ENCODE measurements around the gene TTC39C. TPM values are rescaled to one million over a fixed set of nuclear protein-coding genes. Genes with fewer than 3 reads are reported as not detected.

Gene TTC39C
- total and polyA plus RNA-seq, 2 experiments from 2014 or later: 69.4 to 136 TPM

DNA sequence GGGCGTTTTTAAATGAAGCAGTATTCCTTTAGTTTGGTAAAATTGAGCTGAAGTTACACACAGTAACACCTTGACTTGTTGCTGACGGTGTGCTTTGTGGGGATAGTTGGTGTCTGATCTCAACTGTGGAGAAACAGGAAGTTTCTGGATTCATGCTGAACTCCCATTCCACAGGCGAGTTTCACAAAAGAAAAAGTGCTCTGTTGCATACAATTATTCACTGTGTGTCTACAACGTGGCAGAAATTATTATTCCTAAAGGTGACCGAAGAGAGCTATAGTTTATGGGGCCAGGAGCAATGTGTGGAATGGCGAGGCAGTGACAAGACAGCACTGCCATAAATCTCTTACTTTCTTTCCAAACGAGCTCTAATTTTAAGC is 123.8 kb downstream of the TTC39C start (continued):
- no peak for TF ChIP-seq ZNF462 (CRISPR knock-in tag; IDR thresholded peaks at IDR 0.05)
- TF ChIP-seq ZNF331 (CRISPR knock-in tag; IDR thresholded peaks at IDR 0.05; ENCODE audit: low read depth): no peak
- TF ChIP-seq NANOG (IDR thresholded peaks at IDR 0.05; ENCODE audit: borderline replicate concordance): no peak

DNA sequence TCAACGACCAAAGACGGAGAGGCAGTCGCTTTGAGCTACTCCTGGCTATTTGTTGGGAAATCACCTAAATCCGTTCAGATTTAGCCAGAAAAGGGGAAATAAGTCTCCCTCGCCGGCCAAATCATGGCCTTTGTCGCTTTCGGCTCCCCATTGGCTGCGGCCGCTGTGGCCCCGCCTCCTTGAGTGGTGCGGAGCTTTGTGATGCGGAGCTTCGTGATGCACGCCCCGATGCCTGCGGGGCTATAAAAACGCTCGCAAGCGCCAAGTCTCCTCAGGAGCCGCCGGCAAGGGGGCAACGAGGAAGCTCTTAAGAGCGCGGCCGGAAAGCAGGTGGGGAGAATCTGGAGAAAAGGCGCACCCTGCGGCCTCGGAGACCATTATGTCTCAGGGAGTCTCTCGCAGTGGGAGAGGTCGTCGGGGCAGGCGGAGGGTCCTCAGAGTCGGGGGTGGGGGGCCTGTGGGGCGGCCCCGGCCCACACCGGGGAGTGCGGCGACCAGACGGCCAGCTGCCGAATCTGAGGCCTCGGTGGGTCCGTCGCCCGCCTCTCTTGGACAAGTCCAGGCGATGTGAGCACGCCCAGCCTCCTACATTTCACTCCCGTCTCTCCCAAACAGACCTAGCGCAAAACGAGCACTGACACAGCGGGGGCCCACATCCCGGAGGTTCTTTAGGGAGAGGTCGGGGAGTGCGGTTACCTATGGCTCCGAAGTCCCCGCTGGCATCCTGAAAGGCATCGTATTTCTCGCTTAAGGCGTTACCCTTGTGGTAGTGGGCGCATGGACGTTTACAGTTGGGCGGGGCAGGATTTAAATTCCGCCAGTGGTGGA is 124.4 kb downstream of the TTC39C start, which contains the start of gene CABYR:
Gene CABYR, plus strand, starts transcription at position 274 of the 828 bp plus-strand sequence. CDS start 4,053 bp downstream, outside the sequence.
- Histone ChIP-seq H3K9me2 (ENCODE audit: insufficient read depth) (no peaks in the 10 kb centered on the region), H3K79me2 (replicated peaks; ENCODE audit: insufficient read depth) (peaks cover 22% of the 10 kb centered on the region), H3F3A (replicated peaks; ENCODE audit: low read depth) (peaks cover 5% of the 10 kb centered on the region; the same call in 1 of the 2 replicates), H3K36me3 (ENCODE audit: insufficient read depth) (peaks cover under 1% of the 10 kb centered on the region; the same call in 1 of the 2 replicates), H3K4me1 (ENCODE audit: insufficient read depth) (peaks cover 26% of the 10 kb centered on the region), H2AFZ (no peak within 1 kb of the TSS), H3K4me2 (peak within 1 kb of the TSS; percentile 79), H4K20me1 (replicated peaks; ENCODE audit: insufficient read depth) (no peaks in the 10 kb centered on the region), H3K27me3 (ENCODE audit: insufficient read depth) (no peaks in the 10 kb centered on the region), H3K4me3 (peak within 1 kb of the TSS; percentile 67), H3K27ac (ENCODE audit: low read depth) (peak within 1 kb of the TSS; percentile 97)
- Mint-ChIP-seq H3K4me3 (peak within 1 kb of the TSS; percentile 84), H3K27ac (peak within 1 kb of the TSS; percentile 94), H3K4me1 (peaks cover 27% of the 10 kb centered on the region), H3K36me3 (ENCODE audit: low read depth) (peaks cover 10% of the 10 kb centered on the region), H3K27me3 (ENCODE audit: insufficient read depth, low read depth, poor library complexity) (peaks cover 5% of the 10 kb centered on the region), H3K9me3 (peaks cover 2% of the 10 kb centered on the region; the same call in 1 of the 3 replicates)
- peak; percentile 91 for ATAC-seq
- DNase-seq (ENCODE audit: low spot score): peak; percentile 97
- no peak for TF ChIP-seq JUNB (IDR thresholded peaks at IDR 0.05; ENCODE audit: unreplicated experiment)
- TF ChIP-seq POLR2AphosphoS5 (IDR thresholded peaks at IDR 0.05; ENCODE audit: low read depth): peak; percentile 99
- peak; percentile 76 for TF ChIP-seq CREB1 (CRISPR knock-in tag; IDR thresholded peaks at IDR 0.05; ENCODE audit: low read depth)
- TF ChIP-seq ZNF462 (CRISPR knock-in tag; IDR thresholded peaks at IDR 0.05): 0 out of 2 replicates have a peak, but pooled peaks have one; percentile 28
- TF ChIP-seq, protein P1, sequence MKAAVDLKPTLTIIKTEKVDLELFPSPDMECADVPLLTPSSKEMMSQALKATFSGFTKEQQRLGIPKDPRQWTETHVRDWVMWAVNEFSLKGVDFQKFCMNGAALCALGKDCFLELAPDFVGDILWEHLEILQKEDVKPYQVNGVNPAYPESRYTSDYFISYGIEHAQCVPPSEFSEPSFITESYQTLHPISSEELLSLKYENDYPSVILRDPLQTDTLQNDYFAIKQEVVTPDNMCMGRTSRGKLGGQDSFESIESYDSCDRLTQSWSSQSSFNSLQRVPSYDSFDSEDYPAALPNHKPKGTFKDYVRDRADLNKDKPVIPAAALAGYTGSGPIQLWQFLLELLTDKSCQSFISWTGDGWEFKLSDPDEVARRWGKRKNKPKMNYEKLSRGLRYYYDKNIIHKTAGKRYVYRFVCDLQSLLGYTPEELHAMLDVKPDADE (IDR thresholded peaks at IDR 0.05): 0 out of 2 replicates have a peak, but pooled peaks have one; percentile 14

Data from GM23338 (cell line).